Neural cell (in vitro differentiated cells): Measurements from ENCODE around the gene MSI2. TPM values are rescaled to one million over a fixed set of nuclear protein-coding genes. Genes with fewer than 3 reads are reported as not detected.

ENCODE experiments used
- H2AFZ ChIP-seq: fragments of 200-600, 300-800 bp; sonication (generic), shearing (Covaris generic); 2 replicates; pipeline ENCODE4 v1.6.0; 2014; ENCODE audit warnings: low read depth, mild to moderate bottlenecking, antibody characterized with exemption, low read length, moderate library complexity
- H3F3A ChIP-seq: fragments of 200-600 bp; shearing (Covaris generic); 2 replicates; pipeline ENCODE4 v1.6.1; 2016; ENCODE audit warnings: mild to moderate bottlenecking, moderate library complexity, mixed read lengths, antibody characterized with exemption, low read length; ENCODE audit not compliant: insufficient read depth, poor library complexity, severe bottlenecking
- H3K27ac ChIP-seq: fragments of 200-600, 300-800 bp; sonication (generic), shearing (Covaris generic); 2 replicates; pipeline ENCODE4 v1.5.1; 2014; ENCODE audit warnings: mild to moderate bottlenecking, low read length, moderate library complexity
- H3K27me3 ChIP-seq: fragments of 300-800, 200-600 bp; sonication (generic), shearing (Covaris generic); 2 replicates; pipeline ENCODE4 v1.6.0; 2014; ENCODE audit warnings: mild to moderate bottlenecking, low read depth, low read length, moderate library complexity; ENCODE audit not compliant: insufficient read depth
- H3K36me3 ChIP-seq: fragments of 300-800, 200-600 bp; sonication (generic), shearing (Covaris generic); 2 replicates; pipeline ENCODE4 v1.5.1; 2014; ENCODE audit warnings: mild to moderate bottlenecking, antibody characterized with exemption, low read length, moderate library complexity; ENCODE audit not compliant: insufficient read depth
- H3K4me2 ChIP-seq: fragments of 300-800, 200-600 bp; sonication (generic), shearing (Covaris generic); 2 replicates; pipeline ENCODE4 v1.6.0; 2014; ENCODE audit warnings: mild to moderate bottlenecking, low read length
- H3K4me3 ChIP-seq: fragments of 300-800, 200-600 bp; sonication (generic), shearing (Covaris generic); 2 replicates; pipeline ENCODE4 v1.5.1; 2014; ENCODE audit warnings: mild to moderate bottlenecking, low read length, moderate library complexity
- H3K79me2 ChIP-seq: fragments of 200-600 bp; shearing (Covaris generic); replicated peaks from 2 replicates; pipeline ENCODE4 v1.6.0; 2014; ENCODE audit warnings: mild to moderate bottlenecking, low read length, moderate library complexity; ENCODE audit not compliant: insufficient read depth
- H3K9ac ChIP-seq: fragments of 300-800, 200-600 bp; sonication (generic), shearing (Covaris generic); 2 replicates; pipeline ENCODE4 v1.6.1; 2016; ENCODE audit warnings: mild to moderate bottlenecking, low read length, mixed read lengths
- H3K9me2 ChIP-seq: fragments of 200-600 bp; shearing (Covaris generic); 2 replicates; pipeline ENCODE4 v1.6.1; 2016; ENCODE audit warnings: mild to moderate bottlenecking, low read length, mixed read lengths; ENCODE audit not compliant: insufficient read depth
- H3K9me3 ChIP-seq: fragments of 200-600, 300-800 bp; sonication (generic), shearing (Covaris generic); 2 replicates; pipeline ENCODE4 v1.6.1; 2016; ENCODE audit warnings: mild to moderate bottlenecking, mixed run types, low read length, moderate library complexity, mixed read lengths
- H4K20me1 ChIP-seq: fragments of 200-600 bp; shearing (Covaris generic); 2 replicates; pipeline ENCODE4 v1.6.1; 2016; ENCODE audit warnings: mild to moderate bottlenecking, mixed run types; ENCODE audit not compliant: insufficient read depth
- EP300 ChIP-seq: fragments of 450-650 bp; conservative IDR thresholded peaks from 2 replicates; pipeline ENCODE4 v1.6.1; 2014; ENCODE audit warnings: antibody characterized with exemption, mild to moderate bottlenecking, moderate library complexity; ENCODE audit not compliant: poor library complexity, severe bottlenecking
- EZH2 ChIP-seq: fragments of 200-600, 300-800 bp; shearing (Covaris generic), sonication (generic); IDR thresholded peaks from 2 replicates; pipeline ENCODE4 v1.6.1; 2014; ENCODE audit warnings: antibody characterized with exemption, low read length, borderline replicate concordance, mild to moderate bottlenecking; ENCODE audit not compliant: insufficient read depth, poor library complexity, severe bottlenecking
- MXI1 ChIP-seq: fragments of 450-650 bp; conservative IDR thresholded peaks from 2 replicates; pipeline ENCODE4 v1.6.1; 2014; ENCODE audit warnings: antibody characterized with exemption, mild to moderate bottlenecking; ENCODE audit not compliant: poor library complexity, severe bottlenecking
- POLR2AphosphoS5 ChIP-seq: IDR thresholded peaks from 2 replicates; pipeline ENCODE4 v1.6.1; 2012
- RAD21 ChIP-seq: fragments of 450-650 bp; conservative IDR thresholded peaks from 2 replicates; pipeline ENCODE4 v1.6.1; 2014; ENCODE audit warnings: antibody characterized with exemption, mild to moderate bottlenecking, moderate library complexity
- SMC3 ChIP-seq: fragments of 450-650 bp; conservative IDR thresholded peaks from 2 replicates; pipeline ENCODE4 v1.6.1; 2014; ENCODE audit warnings: antibody characterized with exemption, mild to moderate bottlenecking, moderate library complexity; ENCODE audit not compliant: poor library complexity
- TAF1 ChIP-seq: IDR thresholded peaks from 2 replicates; pipeline ENCODE4 v1.6.1; 2012; ENCODE audit warnings: low read depth
- polyA plus RNA-seq: library from polyadenylated mRNA; depleted of rRNA; stranded (reverse); fragments of >200 nt; gene quantifications from 2 replicates; pipeline ENCODE4 v1.2.3, GENCODE V29; 2014
- TF ChIP-seq, protein P1 (sequence below): IDR thresholded peaks from 2 replicates; pipeline ENCODE4 v1.6.1; 2012; ENCODE audit warnings: borderline replicate concordance
- TF ChIP-seq, protein P2 (sequence below): fragments of 450-650 bp; IDR thresholded peaks from 2 replicates; pipeline ENCODE4 v1.5.1; 2014; ENCODE audit warnings: antibody characterized with exemption, mild to moderate bottlenecking, moderate library complexity; ENCODE audit not compliant: poor library complexity, severe bottlenecking

MSI2 gene
- polyA plus RNA-seq, 1 donor from 2014 or later = 61.4 TPM

DNA sequence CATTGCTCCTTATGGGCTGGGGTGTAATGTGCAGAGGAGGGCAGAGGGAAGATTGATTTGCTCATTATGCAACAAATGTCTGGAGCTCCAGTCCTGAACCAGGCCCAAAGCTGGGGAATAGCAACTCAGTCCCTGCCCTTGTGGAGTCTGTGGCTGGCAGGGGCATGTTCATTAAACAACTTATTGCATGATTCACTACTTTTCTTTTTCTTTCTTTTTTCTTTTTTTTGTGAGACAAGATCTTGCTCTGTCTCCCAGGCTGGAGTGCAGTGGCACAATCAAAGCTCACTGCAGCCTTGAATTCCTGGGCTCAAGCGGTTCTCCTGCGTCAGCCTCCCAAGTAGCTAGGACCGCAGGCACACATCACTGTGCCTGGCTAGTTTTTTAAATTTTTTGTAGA lies 23.1 kb downstream of the MSI2 start:
- Histone ChIP-seq H4K20me1 (no peaks in the 10 kb centered on the region), H3K27ac (no peak overlapping the region), H3K9me2 (no peaks in the 10 kb centered on the region)

DNA sequence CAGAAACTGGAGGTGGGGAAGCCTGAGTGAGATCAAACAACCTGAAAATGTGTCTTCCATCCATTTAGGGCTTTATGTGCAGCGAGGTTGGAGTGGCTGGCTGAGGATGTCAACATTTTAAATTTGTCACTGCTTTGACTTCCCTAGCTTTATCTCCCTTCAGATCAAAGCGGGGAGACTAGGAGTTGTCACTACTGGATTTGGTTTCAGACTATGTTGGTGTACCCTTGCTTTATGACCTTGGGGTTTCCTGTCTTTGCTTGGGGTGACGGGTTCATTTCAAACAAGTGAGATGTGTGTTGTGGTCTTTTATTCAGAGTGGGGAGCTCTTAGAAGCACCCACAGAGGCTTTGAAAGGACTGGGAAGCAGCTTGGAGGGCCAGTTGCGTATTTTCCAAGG lies 25.6 kb downstream of the MSI2 start:
- Histone ChIP-seq H3K27me3 (no peaks in the 10 kb centered on the region), H3K9ac (no peak overlapping the region), H4K20me1 (no peaks in the 10 kb centered on the region), H3K36me3 (no peaks in the 10 kb centered on the region), H3K9me3 (no peaks in the 10 kb centered on the region), H3K4me2 (peak overlapping the region; percentile 3), H3K9me2 (no peaks in the 10 kb centered on the region), H2AFZ (no peak overlapping the region), H3K4me3 (no peak overlapping the region), H3K79me2 (peaks cover 51% of the 10 kb centered on the region), H3K27ac (peak overlapping the region; percentile 41), H3F3A (no peaks in the 10 kb centered on the region)
- TF ChIP-seq TAF1 = no peak
- no peak for TF ChIP-seq EP300
- TF ChIP-seq RAD21 = no peak
- TF ChIP-seq, protein P1, sequence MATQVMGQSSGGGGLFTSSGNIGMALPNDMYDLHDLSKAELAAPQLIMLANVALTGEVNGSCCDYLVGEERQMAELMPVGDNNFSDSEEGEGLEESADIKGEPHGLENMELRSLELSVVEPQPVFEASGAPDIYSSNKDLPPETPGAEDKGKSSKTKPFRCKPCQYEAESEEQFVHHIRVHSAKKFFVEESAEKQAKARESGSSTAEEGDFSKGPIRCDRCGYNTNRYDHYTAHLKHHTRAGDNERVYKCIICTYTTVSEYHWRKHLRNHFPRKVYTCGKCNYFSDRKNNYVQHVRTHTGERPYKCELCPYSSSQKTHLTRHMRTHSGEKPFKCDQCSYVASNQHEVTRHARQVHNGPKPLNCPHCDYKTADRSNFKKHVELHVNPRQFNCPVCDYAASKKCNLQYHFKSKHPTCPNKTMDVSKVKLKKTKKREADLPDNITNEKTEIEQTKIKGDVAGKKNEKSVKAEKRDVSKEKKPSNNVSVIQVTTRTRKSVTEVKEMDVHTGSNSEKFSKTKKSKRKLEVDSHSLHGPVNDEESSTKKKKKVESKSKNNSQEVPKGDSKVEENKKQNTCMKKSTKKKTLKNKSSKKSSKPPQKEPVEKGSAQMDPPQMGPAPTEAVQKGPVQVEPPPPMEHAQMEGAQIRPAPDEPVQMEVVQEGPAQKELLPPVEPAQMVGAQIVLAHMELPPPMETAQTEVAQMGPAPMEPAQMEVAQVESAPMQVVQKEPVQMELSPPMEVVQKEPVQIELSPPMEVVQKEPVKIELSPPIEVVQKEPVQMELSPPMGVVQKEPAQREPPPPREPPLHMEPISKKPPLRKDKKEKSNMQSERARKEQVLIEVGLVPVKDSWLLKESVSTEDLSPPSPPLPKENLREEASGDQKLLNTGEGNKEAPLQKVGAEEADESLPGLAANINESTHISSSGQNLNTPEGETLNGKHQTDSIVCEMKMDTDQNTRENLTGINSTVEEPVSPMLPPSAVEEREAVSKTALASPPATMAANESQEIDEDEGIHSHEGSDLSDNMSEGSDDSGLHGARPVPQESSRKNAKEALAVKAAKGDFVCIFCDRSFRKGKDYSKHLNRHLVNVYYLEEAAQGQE = no peak
- TF ChIP-seq, protein P2, sequence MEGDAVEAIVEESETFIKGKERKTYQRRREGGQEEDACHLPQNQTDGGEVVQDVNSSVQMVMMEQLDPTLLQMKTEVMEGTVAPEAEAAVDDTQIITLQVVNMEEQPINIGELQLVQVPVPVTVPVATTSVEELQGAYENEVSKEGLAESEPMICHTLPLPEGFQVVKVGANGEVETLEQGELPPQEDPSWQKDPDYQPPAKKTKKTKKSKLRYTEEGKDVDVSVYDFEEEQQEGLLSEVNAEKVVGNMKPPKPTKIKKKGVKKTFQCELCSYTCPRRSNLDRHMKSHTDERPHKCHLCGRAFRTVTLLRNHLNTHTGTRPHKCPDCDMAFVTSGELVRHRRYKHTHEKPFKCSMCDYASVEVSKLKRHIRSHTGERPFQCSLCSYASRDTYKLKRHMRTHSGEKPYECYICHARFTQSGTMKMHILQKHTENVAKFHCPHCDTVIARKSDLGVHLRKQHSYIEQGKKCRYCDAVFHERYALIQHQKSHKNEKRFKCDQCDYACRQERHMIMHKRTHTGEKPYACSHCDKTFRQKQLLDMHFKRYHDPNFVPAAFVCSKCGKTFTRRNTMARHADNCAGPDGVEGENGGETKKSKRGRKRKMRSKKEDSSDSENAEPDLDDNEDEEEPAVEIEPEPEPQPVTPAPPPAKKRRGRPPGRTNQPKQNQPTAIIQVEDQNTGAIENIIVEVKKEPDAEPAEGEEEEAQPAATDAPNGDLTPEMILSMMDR = no peak
- TF ChIP-seq MXI1 = no peak
- no peak for TF ChIP-seq EZH2
- no peak for TF ChIP-seq SMC3
- no peak for TF ChIP-seq POLR2AphosphoS5

More for the DNA sequence above, 23.1 kb downstream of the MSI2 start:
- peaks cover 62% of the 10 kb centered on the region for H3K79me2 ChIP-seq
- H3K27me3 ChIP-seq = no peaks in the 10 kb centered on the region
- no peak overlapping the region for H3K4me3 ChIP-seq
- H2AFZ ChIP-seq = no peak overlapping the region
- H3K9me3 ChIP-seq = no peaks in the 10 kb centered on the region
- no peak overlapping the region for H3K9ac ChIP-seq
- H3K36me3 ChIP-seq = peaks cover 3% of the 10 kb centered on the region
- TF ChIP-seq SMC3 = no peak
- no peak for TF ChIP-seq EZH2
- no peak for TF ChIP-seq MXI1
- TF ChIP-seq POLR2AphosphoS5 = no peak
- TF ChIP-seq, protein P1 = no peak
- no peak for TF ChIP-seq EP300
- no peak for TF ChIP-seq RAD21
- TF ChIP-seq, protein P2 = no peak
- H3K4me2 ChIP-seq = no peak overlapping the region
- no peaks in the 10 kb centered on the region for H3F3A ChIP-seq
